Stimulated activated CD4-positive, alpha-beta T cell treated with anti-CD3 and anti-CD28 coated beads, Interleukin-4, amount 100 ng/mL, for 48 hours (primary cell): ENCODE results near the gene TMEM151B.

ENCODE experiments used
- DNase-seq, 2 donors: peaks; one replicate each; pipeline ENCODE4 v3.0.0-alpha.2; 2020; ENCODE audit warnings: low read depth in 2 of 2

The TMEM151B gene

GRCh38 chr6:44232676-44233566 lies 37.3 kb upstream of the TMEM151B start:
- DNase-seq = no peak

- DNase-seq = no peak
Observed at GRCh38 chr6:44233567-44234100, 36.6 kb upstream of the TMEM151B start.

- no peak for DNase-seq
Observed at GRCh38 chr6:44234101-44235025, 35.9 kb upstream of the TMEM151B start.

- DNase-seq = no peak
Observed at GRCh38 chr6:44235269-44235668, 35.0 kb upstream of the TMEM151B start.

GRCh38 chr6:44235891-44236516 lies 34.2 kb upstream of the TMEM151B start:
- DNase-seq = no peak

GRCh38 chr6:44237021-44237812 lies 33.0 kb upstream of the TMEM151B start:
- DNase-seq = peak; percentile 57 to 70

- peak; percentile 68 to 77 for DNase-seq
Observed at GRCh38 chr6:44237813-44238433, 32.3 kb upstream of the TMEM151B start.

GRCh38 chr6:44238687-44239350 lies 31.4 kb upstream of the TMEM151B start:
- DNase-seq = no peak

- DNase-seq = no peak
Observed at GRCh38 chr6:44243345-44243744, 26.9 kb upstream of the TMEM151B start.

- DNase-seq = no peak
Observed at GRCh38 chr6:44245391-44245911, 24.8 kb upstream of the TMEM151B start.

- DNase-seq = peak; percentile 79 to 84
Observed at GRCh38 chr6:44245912-44246662, 24.2 kb upstream of the TMEM151B start.

GRCh38 chr6:44246663-44247337 lies 23.4 kb upstream of the TMEM151B start, which contains the start of gene HSP90AB1:
HSP90AB1 (plus strand) TSS chr6:44247101; CDS start chr6:44248630, 1,529 bp downstream.
- DNase-seq = peak; percentile 90 to 95

GRCh38 chr6:44247338-44248302 lies 22.6 kb upstream of the TMEM151B start:
- peak; percentile 79 to 82 for DNase-seq

GRCh38 chr6:44248579-44248978 lies 21.7 kb upstream of the TMEM151B start:
- no peak for DNase-seq

- DNase-seq = no peak
Observed at GRCh38 chr6:44249082-44249748, 21.0 kb upstream of the TMEM151B start.

- DNase-seq = no peak
Observed at GRCh38 chr6:44250067-44250717, 20.1 kb upstream of the TMEM151B start.
